GM23338 (cell line): ENCODE data around the gene ABHD17A.
A peak's percentile ranks its signal among the peaks of the same experiment; 100 is the strongest.

Experiments used
- CREB1 ChIP-seq: fragments of 250-450 bp; sonication (Bioruptor Pico); IDR thresholded peaks from 2 replicates; pipeline ENCODE4 v1.5.0; 2020; ENCODE audit warnings: low read depth, mild to moderate bottlenecking, moderate library complexity
- CTCF ChIP-seq, 2 experiments: fragments of 200-600 bp in 1 of 2; sonication (generic) in 1 of 2; conservative IDR thresholded peaks; 2 replicates each; pipeline versions ENCODE4 v1.5.1 to v1.6.1; 2016 to 2017; ENCODE audit warnings: antibody characterized with exemption in 2 of 2, low read depth in 2 of 2, mild to moderate bottlenecking in 2 of 2, moderate library complexity in 1 of 2
- ETS1 ChIP-seq: IDR thresholded peaks from 2 replicates; pipeline ENCODE4 v1.6.1; 2016; ENCODE audit warnings: antibody characterized with exemption
- EZH2 ChIP-seq: fragments of 200-600 bp; sonication (generic); IDR thresholded peaks from one replicate; pipeline ENCODE4 v1.8.0; 2017; ENCODE audit warnings: antibody characterized with exemption, mild to moderate bottlenecking, low read depth; ENCODE audit not compliant: unreplicated experiment
- EZH2phosphoT487 ChIP-seq: fragments of 200-600 bp; sonication (generic); IDR thresholded peaks from one replicate; pipeline ENCODE4 v1.8.1; 2018; ENCODE audit warnings: antibody characterized with exemption; ENCODE audit not compliant: unreplicated experiment
- JUNB ChIP-seq: IDR thresholded peaks from one replicate; pipeline ENCODE4 v1.6.1; 2016; ENCODE audit warnings: antibody characterized with exemption; ENCODE audit not compliant: unreplicated experiment
- NANOG ChIP-seq: IDR thresholded peaks from 2 replicates; pipeline ENCODE4 v1.6.1; 2016; ENCODE audit warnings: antibody characterized with exemption, borderline replicate concordance
- POLR2AphosphoS5 ChIP-seq: IDR thresholded peaks from 2 replicates; pipeline ENCODE4 v1.6.1; 2016; ENCODE audit warnings: antibody characterized with exemption, low read depth
- REST ChIP-seq: IDR thresholded peaks from one replicate; pipeline ENCODE4 v1.6.1; 2018; ENCODE audit warnings: antibody characterized with exemption; ENCODE audit not compliant: unreplicated experiment
- STAT1 ChIP-seq: IDR thresholded peaks from one replicate; pipeline ENCODE4 v1.6.1; 2016; ENCODE audit warnings: antibody characterized with exemption; ENCODE audit not compliant: unreplicated experiment
- ZNF331 ChIP-seq: fragments of 250-450 bp; sonication (Bioruptor Pico); IDR thresholded peaks from 2 replicates; pipeline ENCODE4 v1.5.0; 2020; ENCODE audit warnings: low read depth, mild to moderate bottlenecking, moderate library complexity

GRCh38 chr19:1866693-1867348 is 18.5 kb downstream of the ABHD17A start:
- TF ChIP-seq CTCF (conservative IDR thresholded peaks at IDR 0.05; ENCODE audit: low read depth in 2 of 2) (no peak), EZH2 (no peak), REST (no peak), NANOG (no peak), POLR2AphosphoS5 (0 out of 2 replicates have a peak, but pooled peaks have one; percentile 13), ZNF331 (no peak), EZH2phosphoT487 (no peak), CREB1 (CRISPR knock-in tag) (no peak), STAT1 (no peak), JUNB (no peak), ETS1 (no peak)
